ENCODE measurements around the gene BTN2A1.

DNA sequence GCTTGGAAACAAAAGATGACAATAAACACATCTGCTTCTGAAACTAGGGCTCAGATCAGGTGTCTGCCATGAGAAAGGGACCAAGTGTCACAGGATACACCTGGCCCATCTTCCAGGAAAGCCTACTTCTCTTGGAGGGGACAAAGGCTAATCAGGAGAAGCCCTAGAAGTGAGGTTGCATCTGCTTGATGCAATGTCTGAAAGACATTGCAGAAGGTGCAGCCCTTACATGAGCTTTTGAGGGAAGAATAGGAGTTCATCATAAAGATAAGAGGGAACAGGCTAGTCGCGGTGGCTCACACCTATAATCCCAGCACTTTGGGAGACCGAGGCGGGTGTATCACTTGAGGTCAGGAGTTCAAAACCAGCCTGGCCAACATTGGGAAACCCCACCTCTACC, 39.9 kb downstream of the BTN2A1 start:
- no peak for TF ChIP-seq POLR2AphosphoS5 (IDR thresholded peaks at IDR 0.05; ENCODE audit: borderline replicate concordance, low read depth, low read length)
- TF ChIP-seq EZH2 (IDR thresholded peaks at IDR 0.05): no peak
- no peak for TF ChIP-seq FOXP2 (optimal IDR thresholded peaks at IDR 0.05; ENCODE audit: control extremely low read depth, extremely low read length, insufficient read depth)
